HPDE6-E6E7 (cell line): Measurements from ENCODE around the gene KTI12.

Source experiments
- DNase-seq: peaks from one replicate; pipeline ENCODE4 v3.0.0; 2011; ENCODE audit warnings: missing footprints; ENCODE audit errors: extremely low spot score

KTI12 gene

DNA sequence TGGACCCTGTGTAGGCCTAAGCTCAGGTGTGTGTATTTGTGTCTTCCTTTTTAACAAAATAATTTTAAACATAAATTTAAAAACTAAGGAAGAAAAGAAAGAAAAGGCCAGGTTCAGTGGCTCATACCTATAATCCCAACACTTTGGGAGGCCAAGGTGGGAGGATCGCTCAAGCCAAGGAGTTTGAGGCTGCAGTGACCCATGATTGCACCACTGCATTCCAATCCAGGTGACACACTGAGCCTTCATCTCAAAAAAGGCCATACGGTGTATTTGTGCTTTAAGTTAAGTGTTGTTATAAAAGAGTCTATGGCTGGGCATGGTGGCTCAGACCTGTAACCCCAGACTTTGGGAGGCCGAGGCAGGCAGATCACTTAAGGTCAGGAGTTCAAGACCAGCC is 51.4 kb downstream of the KTI12 start:
- DNase-seq, result no peak
